C4-2B (cell line): Measurements from ENCODE around the gene GLOD4.

Source experiments
- ZFX ChIP-seq: fragments of 450-650 bp; IDR thresholded peaks from 2 replicates; pipeline ENCODE4 v1.6.1; 2017
- TF ChIP-seq, protein P1 (sequence below): fragments of 450-650 bp; conservative IDR thresholded peaks from 2 replicates; pipeline ENCODE4 v1.5.1; 2017; ENCODE audit warnings: mild to moderate bottlenecking

DNA sequence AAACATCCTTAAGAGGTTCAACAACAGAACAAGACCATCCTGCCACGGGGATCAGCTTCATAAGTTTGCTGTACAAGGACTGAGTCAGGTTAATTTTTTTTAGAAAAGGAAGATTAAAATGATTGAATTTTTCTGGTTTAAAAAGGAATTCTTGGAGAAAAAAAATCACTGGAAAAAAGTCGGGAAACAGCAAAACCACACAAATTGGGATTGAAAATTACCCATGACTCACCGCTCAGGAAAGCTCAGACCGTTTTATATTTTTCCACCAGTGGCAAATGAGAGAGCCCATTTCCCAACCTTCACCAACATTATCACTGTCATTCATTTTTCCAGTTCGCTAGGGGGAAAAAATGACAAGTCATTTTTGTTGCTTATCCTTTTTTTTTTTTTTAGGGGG, 46.7 kb upstream of the GLOD4 start:
- TF ChIP-seq, protein P1, sequence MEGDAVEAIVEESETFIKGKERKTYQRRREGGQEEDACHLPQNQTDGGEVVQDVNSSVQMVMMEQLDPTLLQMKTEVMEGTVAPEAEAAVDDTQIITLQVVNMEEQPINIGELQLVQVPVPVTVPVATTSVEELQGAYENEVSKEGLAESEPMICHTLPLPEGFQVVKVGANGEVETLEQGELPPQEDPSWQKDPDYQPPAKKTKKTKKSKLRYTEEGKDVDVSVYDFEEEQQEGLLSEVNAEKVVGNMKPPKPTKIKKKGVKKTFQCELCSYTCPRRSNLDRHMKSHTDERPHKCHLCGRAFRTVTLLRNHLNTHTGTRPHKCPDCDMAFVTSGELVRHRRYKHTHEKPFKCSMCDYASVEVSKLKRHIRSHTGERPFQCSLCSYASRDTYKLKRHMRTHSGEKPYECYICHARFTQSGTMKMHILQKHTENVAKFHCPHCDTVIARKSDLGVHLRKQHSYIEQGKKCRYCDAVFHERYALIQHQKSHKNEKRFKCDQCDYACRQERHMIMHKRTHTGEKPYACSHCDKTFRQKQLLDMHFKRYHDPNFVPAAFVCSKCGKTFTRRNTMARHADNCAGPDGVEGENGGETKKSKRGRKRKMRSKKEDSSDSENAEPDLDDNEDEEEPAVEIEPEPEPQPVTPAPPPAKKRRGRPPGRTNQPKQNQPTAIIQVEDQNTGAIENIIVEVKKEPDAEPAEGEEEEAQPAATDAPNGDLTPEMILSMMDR = no peak
- no peak for TF ChIP-seq ZFX
